Loucy (cell line): Measurements from ENCODE around the gene WDCP.

Source experiments
- EZH2phosphoT487 ChIP-seq: fragments of 200-600 bp; IDR thresholded peaks from 2 replicates; pipeline ENCODE4 v1.6.1; 2018; ENCODE audit warnings: antibody characterized with exemption, mild to moderate bottlenecking, moderate library complexity, borderline replicate concordance
- TF ChIP-seq, protein P1 (sequence below): fragments of 200-600 bp; sonication (generic); conservative IDR thresholded peaks from 2 replicates; pipeline ENCODE4 v1.5.1; 2014; ENCODE audit warnings: mild to moderate bottlenecking, antibody characterized with exemption, low read length

GRCh38 chr2:24077879-24078278, 30.7 kb upstream of the WDCP start:
- no peak for TF ChIP-seq EZH2phosphoT487
- TF ChIP-seq, protein P1, sequence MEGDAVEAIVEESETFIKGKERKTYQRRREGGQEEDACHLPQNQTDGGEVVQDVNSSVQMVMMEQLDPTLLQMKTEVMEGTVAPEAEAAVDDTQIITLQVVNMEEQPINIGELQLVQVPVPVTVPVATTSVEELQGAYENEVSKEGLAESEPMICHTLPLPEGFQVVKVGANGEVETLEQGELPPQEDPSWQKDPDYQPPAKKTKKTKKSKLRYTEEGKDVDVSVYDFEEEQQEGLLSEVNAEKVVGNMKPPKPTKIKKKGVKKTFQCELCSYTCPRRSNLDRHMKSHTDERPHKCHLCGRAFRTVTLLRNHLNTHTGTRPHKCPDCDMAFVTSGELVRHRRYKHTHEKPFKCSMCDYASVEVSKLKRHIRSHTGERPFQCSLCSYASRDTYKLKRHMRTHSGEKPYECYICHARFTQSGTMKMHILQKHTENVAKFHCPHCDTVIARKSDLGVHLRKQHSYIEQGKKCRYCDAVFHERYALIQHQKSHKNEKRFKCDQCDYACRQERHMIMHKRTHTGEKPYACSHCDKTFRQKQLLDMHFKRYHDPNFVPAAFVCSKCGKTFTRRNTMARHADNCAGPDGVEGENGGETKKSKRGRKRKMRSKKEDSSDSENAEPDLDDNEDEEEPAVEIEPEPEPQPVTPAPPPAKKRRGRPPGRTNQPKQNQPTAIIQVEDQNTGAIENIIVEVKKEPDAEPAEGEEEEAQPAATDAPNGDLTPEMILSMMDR = no peak
